ENCODE results near the gene CDH4. TPM values are rescaled to one million over a fixed set of nuclear protein-coding genes. Genes with fewer than 3 reads are reported as not detected.

Gene CDH4
- total RNA-seq, 1 experiment from 2014 or later, result not detected

DNA sequence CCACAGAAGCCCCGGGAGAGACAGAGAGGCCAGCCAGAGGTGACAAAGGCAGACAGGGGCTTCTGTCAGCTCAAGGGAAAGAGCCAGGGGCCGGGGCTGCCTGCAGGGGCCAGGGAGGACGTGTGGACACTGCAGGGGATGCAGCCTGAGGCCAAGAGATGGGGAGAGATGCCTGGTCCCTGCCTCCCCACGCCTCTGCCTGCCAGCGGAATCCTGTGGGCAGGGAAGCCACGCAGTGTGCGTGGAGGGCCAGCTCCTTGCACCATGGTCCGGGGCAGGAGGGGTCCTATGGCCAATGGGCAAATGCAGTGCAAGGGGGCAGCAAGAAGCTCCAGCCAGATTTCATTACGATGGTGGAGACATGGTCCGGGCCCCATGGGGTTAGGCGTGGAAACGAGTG is 224.9 kb downstream of the CDH4 start:
- no peak for DNase-seq
- no peaks in the 10 kb centered on the region for H3K4me1 ChIP-seq
- no peak overlapping the region for H3K4me3 Mint-ChIP-seq (ENCODE audit: unreplicated experiment)
- no peaks in the 10 kb centered on the region for H3K36me3 ChIP-seq (ENCODE audit: control insufficient read depth, insufficient read depth, low read length)
- peaks cover 5% of the 10 kb centered on the region for H3K36me3 Mint-ChIP-seq (ENCODE audit: insufficient read depth, unreplicated experiment)
- H3K27ac Mint-ChIP-seq (ENCODE audit: unreplicated experiment), result no peak overlapping the region
- no peak overlapping the region for H3K4me3 ChIP-seq (ENCODE audit: low read depth, low read length)
- H3K27me3 ChIP-seq (replicated peaks; ENCODE audit: control insufficient read depth, insufficient read depth, low read length), result no peaks in the 10 kb centered on the region
- no peaks in the 10 kb centered on the region for H3K4me1 Mint-ChIP-seq (ENCODE audit: low read depth, unreplicated experiment)
- BruUV-seq (replicated peaks), result no TSS peak
- TF ChIP-seq CTCF (IDR thresholded peaks at IDR 0.05; ENCODE audit: insufficient read depth in 1 of 2, low read depth in 1 of 2, low read length in 1 of 2, severe bottlenecking in 1 of 2, unreplicated experiment in 1 of 2), result no peak
- peaks cover 22% of the 10 kb centered on the region for H3K27me3 Mint-ChIP-seq (ENCODE audit: insufficient read depth, unreplicated experiment)
- POLR2A ChIA-PET, result no interaction called here
- CTCF ChIA-PET, result no interaction called here
- peaks cover 15% of the 10 kb centered on the region for H3K9me3 Mint-ChIP-seq (ENCODE audit: unreplicated experiment)
- H3K9me3 ChIP-seq, result peaks cover 6% of the 10 kb centered on the region
- intact Hi-C loops (cut with micrococcal nuclease; ENCODE audit: unreplicated experiment), result no loop called here

- no peak overlapping the region for H3K4me3 ChIP-seq (ENCODE audit: low read depth, low read length)
- BruUV-seq (replicated peaks), result no TSS peak
- POLR2A ChIA-PET, result no interaction called here
- H3K27me3 Mint-ChIP-seq (ENCODE audit: insufficient read depth, unreplicated experiment), result peaks cover 18% of the 10 kb centered on the region
- no peak for DNase-seq
- H3K36me3 ChIP-seq (ENCODE audit: control insufficient read depth, insufficient read depth, low read length), result no peaks in the 10 kb centered on the region
- H3K9me3 ChIP-seq, result peaks cover 6% of the 10 kb centered on the region
- H3K27me3 ChIP-seq (replicated peaks; ENCODE audit: control insufficient read depth, insufficient read depth, low read length), result no peaks in the 10 kb centered on the region
- no peaks in the 10 kb centered on the region for H3K4me1 ChIP-seq
- intact Hi-C loops (cut with micrococcal nuclease; ENCODE audit: unreplicated experiment), result no loop called here
- H3K9me3 Mint-ChIP-seq (ENCODE audit: unreplicated experiment), result peaks cover 10% of the 10 kb centered on the region
- TF ChIP-seq CTCF (IDR thresholded peaks at IDR 0.05; ENCODE audit: insufficient read depth in 1 of 2, low read depth in 1 of 2, low read length in 1 of 2, severe bottlenecking in 1 of 2, unreplicated experiment in 1 of 2), result no peak
- no peak overlapping the region for H3K27ac Mint-ChIP-seq (ENCODE audit: unreplicated experiment)
- CTCF ChIA-PET, result no interaction called here
- no peaks in the 10 kb centered on the region for H3K4me1 Mint-ChIP-seq (ENCODE audit: low read depth, unreplicated experiment)
- peaks cover 5% of the 10 kb centered on the region for H3K36me3 Mint-ChIP-seq (ENCODE audit: insufficient read depth, unreplicated experiment)
- no peak overlapping the region for H3K4me3 Mint-ChIP-seq (ENCODE audit: unreplicated experiment)
These were observed 225.4 kb downstream of the CDH4 start for GRCh38 chr20:61477451-61477861.

GRCh38 chr20:61478094-61478493 is 226.0 kb downstream of the CDH4 start:
- Mint-ChIP-seq H3K27ac (ENCODE audit: unreplicated experiment) (no peak overlapping the region), H3K36me3 (ENCODE audit: insufficient read depth, unreplicated experiment) (peaks cover 5% of the 10 kb centered on the region), H3K9me3 (ENCODE audit: unreplicated experiment) (peaks cover 8% of the 10 kb centered on the region), H3K4me1 (ENCODE audit: low read depth, unreplicated experiment) (no peaks in the 10 kb centered on the region), H3K4me3 (ENCODE audit: unreplicated experiment) (no peak overlapping the region), H3K27me3 (ENCODE audit: insufficient read depth, unreplicated experiment) (peaks cover 18% of the 10 kb centered on the region)
- BruUV-seq (replicated peaks), result no TSS peak
- H3K4me1 ChIP-seq, result no peaks in the 10 kb centered on the region
- POLR2A ChIA-PET, result interaction anchor here (0.5 kb wide), 1 partner anchor 49 kb away, joined by 4 read pairs; no protein-coding TSS in a partner anchor
- DNase-seq, result no peak
- CTCF ChIA-PET, result no interaction called here
- no peaks in the 10 kb centered on the region for H3K36me3 ChIP-seq (ENCODE audit: control insufficient read depth, insufficient read depth, low read length)
- no peak overlapping the region for H3K4me3 ChIP-seq (ENCODE audit: low read depth, low read length)
- peaks cover 6% of the 10 kb centered on the region for H3K9me3 ChIP-seq
- no peak for TF ChIP-seq CTCF (IDR thresholded peaks at IDR 0.05; ENCODE audit: insufficient read depth in 1 of 2, low read depth in 1 of 2, low read length in 1 of 2, severe bottlenecking in 1 of 2, unreplicated experiment in 1 of 2)
- no peaks in the 10 kb centered on the region for H3K27me3 ChIP-seq (replicated peaks; ENCODE audit: control insufficient read depth, insufficient read depth, low read length)
- intact Hi-C loops (cut with micrococcal nuclease; ENCODE audit: unreplicated experiment), result no loop called here
